ENCODE data around the gene DEFB113. TPM values are rescaled to one million over a fixed set of nuclear protein-coding genes. Genes with fewer than 3 reads are reported as not detected.

The DEFB113 gene
- not detected for total RNA-seq (2021; fragmentation: NEBNext Ultra II Directional; extraction: Animal tissue kit (Norgen Biotek cat#: 25700))
- long read RNA-seq: 0 reads

GRCh38 chr6:49969605-49970004, at the start of gene DEFB113:
Gene DEFB113, minus strand, starts transcription at chr6:49969625. Its CDS starts 0 bp downstream, at chr6:49969625.
- no peak for DNase-seq
- Mint-ChIP-seq H3K4me1 (ENCODE audit: low read depth) (no peaks in the 10 kb centered on the region), H3K9me3 (peaks cover 26% of the 10 kb centered on the region), H3K27me3 (ENCODE audit: insufficient read depth) (no peaks in the 10 kb centered on the region), H3K36me3 (ENCODE audit: low read depth) (no peaks in the 10 kb centered on the region), H3K27ac (no peak within 1 kb of the TSS), H3K4me3 (no peak within 1 kb of the TSS)
- TF ChIP-seq CTCF (IDR thresholded peaks at IDR 0.05): no peak

GRCh38 chr6:50007819-50008218, 38.4 kb upstream of the DEFB113 start:
- Mint-ChIP-seq H3K27me3 (ENCODE audit: insufficient read depth) (no peaks in the 10 kb centered on the region), H3K9me3 (peaks cover 19% of the 10 kb centered on the region), H3K4me1 (ENCODE audit: low read depth) (no peaks in the 10 kb centered on the region), H3K27ac (no peak overlapping the region), H3K36me3 (ENCODE audit: low read depth) (no peaks in the 10 kb centered on the region), H3K4me3 (no peak overlapping the region)
- no peak for DNase-seq
- no peak for TF ChIP-seq CTCF (IDR thresholded peaks at IDR 0.05)

GRCh38 chr6:50003139-50003538, 33.7 kb upstream of the DEFB113 start:
- H3K36me3 Mint-ChIP-seq (ENCODE audit: low read depth): no peaks in the 10 kb centered on the region
- no peak for DNase-seq
- H3K27ac Mint-ChIP-seq: no peak overlapping the region
- TF ChIP-seq CTCF (IDR thresholded peaks at IDR 0.05): no peak
- H3K4me1 Mint-ChIP-seq (ENCODE audit: low read depth): no peaks in the 10 kb centered on the region
- no peaks in the 10 kb centered on the region for H3K27me3 Mint-ChIP-seq (ENCODE audit: insufficient read depth)
- no peak overlapping the region for H3K4me3 Mint-ChIP-seq
- peaks cover 21% of the 10 kb centered on the region for H3K9me3 Mint-ChIP-seq

GRCh38 chr6:49995278-49995677, 25.9 kb upstream of the DEFB113 start:
- no peak for TF ChIP-seq CTCF (IDR thresholded peaks at IDR 0.05)
- Mint-ChIP-seq H3K36me3 (ENCODE audit: low read depth) (no peaks in the 10 kb centered on the region), H3K27ac (no peak overlapping the region), H3K27me3 (ENCODE audit: insufficient read depth) (no peaks in the 10 kb centered on the region), H3K4me3 (no peak overlapping the region), H3K9me3 (peaks cover 22% of the 10 kb centered on the region), H3K4me1 (ENCODE audit: low read depth) (no peaks in the 10 kb centered on the region)
- DNase-seq: no peak

GRCh38 chr6:49988900-49989299, 19.5 kb upstream of the DEFB113 start:
- H3K27me3 Mint-ChIP-seq (ENCODE audit: insufficient read depth): no peaks in the 10 kb centered on the region
- H3K4me1 Mint-ChIP-seq (ENCODE audit: low read depth): no peaks in the 10 kb centered on the region
- no peaks in the 10 kb centered on the region for H3K36me3 Mint-ChIP-seq (ENCODE audit: low read depth)
- no peak for TF ChIP-seq CTCF (IDR thresholded peaks at IDR 0.05)
- no peak for DNase-seq
- peaks cover 28% of the 10 kb centered on the region for H3K9me3 Mint-ChIP-seq
- no peak overlapping the region for H3K27ac Mint-ChIP-seq
- H3K4me3 Mint-ChIP-seq: no peak overlapping the region

- no peaks in the 10 kb centered on the region for H3K27me3 Mint-ChIP-seq (ENCODE audit: insufficient read depth)
- no peak overlapping the region for H3K4me3 Mint-ChIP-seq
- no peak for TF ChIP-seq CTCF (IDR thresholded peaks at IDR 0.05)
- H3K9me3 Mint-ChIP-seq: peaks cover 28% of the 10 kb centered on the region
- no peak for DNase-seq
- H3K27ac Mint-ChIP-seq: no peak overlapping the region
- no peaks in the 10 kb centered on the region for H3K36me3 Mint-ChIP-seq (ENCODE audit: low read depth)
- no peaks in the 10 kb centered on the region for H3K4me1 Mint-ChIP-seq (ENCODE audit: low read depth)
Measured at GRCh38 chr6:49987749-49988148, 18.3 kb upstream of the DEFB113 start.
